ENCODE measurements around the gene HID1. TPM values are rescaled to one million over a fixed set of nuclear protein-coding genes. Genes with fewer than 3 reads are reported as not detected.

Gene HID1
- total and polyA plus RNA-seq, 2 donors (not counting 1 experiment from before 2014, with no cell fraction given): 3.9 to 4.0 TPM

DNA sequence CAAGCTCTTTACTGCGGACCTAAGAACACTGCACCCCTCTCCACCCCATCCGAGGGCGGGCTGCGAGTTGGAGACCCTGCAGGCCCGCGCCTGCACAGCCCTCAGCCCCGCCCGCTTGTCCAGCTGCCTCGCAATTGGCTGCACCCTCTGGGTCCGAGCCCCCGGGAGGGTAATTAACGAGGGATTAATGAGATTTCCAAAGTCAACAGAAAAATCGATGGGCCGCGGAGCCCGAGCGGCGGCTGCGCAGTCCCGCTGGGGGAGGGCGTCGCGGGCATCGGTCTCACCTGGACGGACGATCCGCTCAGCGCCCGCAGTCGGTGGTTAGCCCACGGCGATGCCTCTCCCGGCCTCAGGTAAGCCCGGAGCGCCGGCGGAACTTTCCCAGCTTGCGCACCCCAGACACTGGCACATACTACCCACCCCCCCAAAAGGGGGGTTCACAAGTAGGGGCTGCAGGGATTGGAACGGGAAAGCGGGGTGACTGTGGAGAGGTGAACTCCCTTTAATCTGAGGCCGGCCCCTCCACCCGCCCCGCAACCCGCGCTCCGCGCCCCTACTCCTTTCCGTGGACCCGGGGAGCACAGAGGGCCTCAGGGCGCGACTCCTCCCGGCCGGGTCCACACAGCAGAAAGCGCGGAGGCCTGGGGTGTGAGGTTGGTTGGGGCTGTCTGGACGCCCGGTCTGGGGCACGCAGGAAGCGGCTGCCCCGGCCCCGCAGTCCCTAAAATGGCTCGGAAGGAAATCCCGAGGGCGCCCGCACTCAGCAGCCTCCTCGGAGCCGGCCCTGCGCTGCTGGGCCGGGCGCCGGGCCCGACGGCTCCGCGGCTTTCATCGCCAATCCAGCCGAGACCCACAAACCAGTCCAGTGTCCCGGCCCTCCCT lies 36.7 kb downstream of the HID1 start, which contains the start of gene OTOP3:
TSS of gene OTOP3 (plus strand) at position 314 of the 885 bp plus-strand sequence. CDS start at position 338, 24 bp downstream.
- ChIA-PET CTCF (interaction anchor here (1.3 kb wide), 1 partner anchor 25 kb away, joined by 3 read pairs; no protein-coding TSS in a partner anchor), POLR2A (no interaction called here)
- no peak within 1 kb of the TSS for H3K27ac Mint-ChIP-seq
- H3K9me3 Mint-ChIP-seq (ENCODE audit: insufficient read depth): no peaks in the 10 kb centered on the region
- H3K27ac ChIP-seq (ENCODE audit: low read length in 2 of 2): no peak within 1 kb of the TSS
- whole genome bisulfite sequencing (ENCODE audit: insufficient coverage): 10% methylated on average over 68 of the region's 78 CpGs
- H3K36me3 ChIP-seq (replicated peaks in 1 of 2; ENCODE audit: control extremely low read depth in 1 of 2, control insufficient read depth in 1 of 2, extremely low read depth in 1 of 2, insufficient read depth in 2 of 2, low read length in 1 of 2): no peaks in the 10 kb centered on the region
- H3K4me1 Mint-ChIP-seq: no peaks in the 10 kb centered on the region
- peaks cover 0 to 57% (median 16%) of the 10 kb centered on the region in 4 experiments for H3K27me3 ChIP-seq (replicated peaks in 1 of 4; ENCODE audit: control extremely low read depth in 1 of 4, control insufficient read depth in 3 of 4, insufficient read depth in 4 of 4, low read length in 3 of 4)
- ATAC-seq (ENCODE audit: low read depth) (no peak), DNase-seq (no peak)
- H3K4me2 ChIP-seq (replicated peaks; ENCODE audit: low read depth, low read length, poor library complexity, severe bottlenecking): peak within 1 kb of the TSS; percentile 19
- H4K20me1 ChIP-seq (ENCODE audit: control insufficient read depth, insufficient read depth, low read length, poor library complexity, severe bottlenecking): no peaks in the 10 kb centered on the region
- H3K4me3 Mint-ChIP-seq: no peak within 1 kb of the TSS
- H3K4me3 ChIP-seq (ENCODE audit: control extremely low read depth in 1 of 5, extremely low read depth in 1 of 5, insufficient read depth in 1 of 5, low read depth in 2 of 5, low read length in 4 of 5): no peak within 1 kb of the TSS
- peaks cover 0 to 2% (median 0%) of the 10 kb centered on the region in 3 donors for H3K9me3 ChIP-seq (ENCODE audit: control extremely low read depth in 1 of 3, control insufficient read depth in 2 of 3, insufficient read depth in 1 of 3, low read length in 2 of 3)
- H3K9ac ChIP-seq (ENCODE audit: low read length): no peak within 1 kb of the TSS
- intact Hi-C loops (cut with micrococcal nuclease): no loop called here
- no peak within 1 kb of the TSS for H2AFZ ChIP-seq (ENCODE audit: insufficient read depth, low read depth, low read length, poor library complexity, severe bottlenecking)
- TF ChIP-seq EZH2 (IDR thresholded peaks at IDR 0.05; ENCODE audit: borderline replicate concordance, insufficient read depth, low read depth, low read length, poor library complexity, severe bottlenecking) (peak; percentile 37), CTCF (IDR thresholded peaks at IDR 0.05) (no peak)
- no peaks in the 10 kb centered on the region for H3K79me2 ChIP-seq (ENCODE audit: control insufficient read depth, insufficient read depth, low read length)
- peaks cover 64% of the 10 kb centered on the region for H3K27me3 Mint-ChIP-seq
- no peaks in the 10 kb centered on the region for H3K4me1 ChIP-seq (ENCODE audit: control insufficient read depth in 2 of 2, insufficient read depth in 2 of 2, low read length in 2 of 2)

- no peak for ATAC-seq (ENCODE audit: low read depth)
- TF ChIP-seq CTCF (IDR thresholded peaks at IDR 0.05): no peak
- no peak for TF ChIP-seq EZH2 (IDR thresholded peaks at IDR 0.05; ENCODE audit: borderline replicate concordance, insufficient read depth, low read depth, low read length, poor library complexity, severe bottlenecking)
- H3K27me3 ChIP-seq (replicated peaks in 1 of 4; ENCODE audit: control extremely low read depth in 1 of 4, control insufficient read depth in 3 of 4, insufficient read depth in 4 of 4, low read length in 3 of 4): peaks cover 0 to 54% (median 16%) of the 10 kb centered on the region in 4 experiments
These were observed 37.5 kb downstream of the HID1 start for GRCh38 chr17:74935048-74935447.

More at GRCh38 chr17:74935048-74935447, 37.5 kb downstream of the HID1 start:
- Mint-ChIP-seq H3K4me3 (no peak overlapping the region), H3K27ac (no peak overlapping the region), H3K9me3 (ENCODE audit: insufficient read depth) (no peaks in the 10 kb centered on the region), H3K27me3 (peaks cover 68% of the 10 kb centered on the region), H3K4me1 (no peaks in the 10 kb centered on the region)
- no peak for DNase-seq
- H3K4me1 ChIP-seq (ENCODE audit: control insufficient read depth in 2 of 2, insufficient read depth in 2 of 2, low read length in 2 of 2): no peaks in the 10 kb centered on the region
- H3K9ac ChIP-seq (ENCODE audit: low read length): no peak overlapping the region
- peaks cover 0 to 2% (median 0%) of the 10 kb centered on the region in 3 donors for H3K9me3 ChIP-seq (ENCODE audit: control extremely low read depth in 1 of 3, control insufficient read depth in 2 of 3, insufficient read depth in 1 of 3, low read length in 2 of 3)
- no peak overlapping the region for H3K27ac ChIP-seq (ENCODE audit: low read length in 2 of 2)
- no peak overlapping the region for H2AFZ ChIP-seq (ENCODE audit: insufficient read depth, low read depth, low read length, poor library complexity, severe bottlenecking)
- H4K20me1 ChIP-seq (ENCODE audit: control insufficient read depth, insufficient read depth, low read length, poor library complexity, severe bottlenecking): no peaks in the 10 kb centered on the region
- H3K4me3 ChIP-seq (ENCODE audit: control extremely low read depth in 1 of 5, extremely low read depth in 1 of 5, insufficient read depth in 1 of 5, low read depth in 2 of 5, low read length in 4 of 5): no peak overlapping the region
- WGBS (ENCODE audit: insufficient coverage): 88% methylated on average over 2 of the region's 3 CpGs
- no peak overlapping the region for H3K4me2 ChIP-seq (replicated peaks; ENCODE audit: low read depth, low read length, poor library complexity, severe bottlenecking)
- H3K79me2 ChIP-seq (ENCODE audit: control insufficient read depth, insufficient read depth, low read length): no peaks in the 10 kb centered on the region
- no peaks in the 10 kb centered on the region for H3K36me3 ChIP-seq (replicated peaks in 1 of 2; ENCODE audit: control extremely low read depth in 1 of 2, control insufficient read depth in 1 of 2, extremely low read depth in 1 of 2, insufficient read depth in 2 of 2, low read length in 1 of 2)
- intact Hi-C loops (cut with micrococcal nuclease): no loop called here
- POLR2A ChIA-PET: no interaction called here
- CTCF ChIA-PET: interaction anchor here (1.3 kb wide), 1 partner anchor 26 kb away, joined by 3 read pairs; no protein-coding TSS in a partner anchor

All from B cell (primary cell).